ENCODE results near the gene PPP1R13L. TPM values are rescaled to one million over a fixed set of nuclear protein-coding genes. Genes with fewer than 3 reads are reported as not detected.
"Not testable (repeated sequence)": the region's sequence is repeated elsewhere in the genome, so short reads cannot be mapped to it uniquely, and the experiment has no call there.

PPP1R13L gene
- total RNA-seq, 1 donor, result 5.6 TPM

- no peak overlapping the region for H3K4me3 ChIP-seq (ENCODE audit: low read depth, low read length)
- no peak for DNase-seq (ENCODE audit: low read depth)
- TF ChIP-seq CTCF (IDR thresholded peaks at IDR 0.05; ENCODE audit: insufficient read depth, low read depth, low read length), result no peak
Measured at GRCh38 chr19:45409557-45409920, 4.7 kb upstream of the PPP1R13L start.

GRCh38 chr19:45408830-45409556, 4.1 kb upstream of the PPP1R13L start:
- TF ChIP-seq CTCF (IDR thresholded peaks at IDR 0.05; ENCODE audit: insufficient read depth, low read depth, low read length), result no peak
- no peak for DNase-seq (ENCODE audit: low read depth)
- H3K4me3 ChIP-seq (ENCODE audit: low read depth, low read length), result no peak overlapping the region

- no peak for TF ChIP-seq CTCF (IDR thresholded peaks at IDR 0.05; ENCODE audit: insufficient read depth, low read depth, low read length)
- no peak overlapping the region for H3K4me3 ChIP-seq (ENCODE audit: low read depth, low read length)
- no peak for DNase-seq (ENCODE audit: low read depth)
Measured at GRCh38 chr19:45408121-45408520, 3.3 kb upstream of the PPP1R13L start.

GRCh38 chr19:45407585-45407984, 2.7 kb upstream of the PPP1R13L start:
- not testable (repeated sequence) for H3K4me3 ChIP-seq (ENCODE audit: low read depth, low read length)

GRCh38 chr19:45407091-45407375, 2.2 kb upstream of the PPP1R13L start:
- TF ChIP-seq CTCF (IDR thresholded peaks at IDR 0.05; ENCODE audit: insufficient read depth, low read depth, low read length), result no peak
- no peak for DNase-seq (ENCODE audit: low read depth)
- H3K4me3 ChIP-seq (ENCODE audit: low read depth, low read length), result peak overlapping the region; percentile 92

More at GRCh38 chr19:45407585-45407984, 2.7 kb upstream of the PPP1R13L start:
- not testable (repeated sequence) for DNase-seq (ENCODE audit: low read depth)

GRCh38 chr19:45406226-45407090, 1.6 kb upstream of the PPP1R13L start, which contains the start of gene POLR1G:
Gene POLR1G, plus strand, starts transcription at chr19:45406644. Its CDS starts 53 bp downstream, at chr19:45406697.
- H3K4me3 ChIP-seq (ENCODE audit: low read depth, low read length), result peak within 1 kb of the TSS; percentile 92
- peak; percentile 83 for DNase-seq (ENCODE audit: low read depth)
- TF ChIP-seq CTCF (IDR thresholded peaks at IDR 0.05; ENCODE audit: insufficient read depth, low read depth, low read length), result no peak

- H3K4me3 ChIP-seq (ENCODE audit: low read depth, low read length), result peak overlapping the region; percentile 92
- TF ChIP-seq CTCF (IDR thresholded peaks at IDR 0.05; ENCODE audit: insufficient read depth, low read depth, low read length), result no peak
- peak; percentile 86 for DNase-seq (ENCODE audit: low read depth)
Measured at GRCh38 chr19:45405435-45406225, 761 bp upstream of the PPP1R13L start.
